Activated CD4-positive, alpha-beta T cell treated with anti-CD3 and anti-CD28 coated beads, Interleukin-2, amount 50 U/mL, for 1 hour (primary cell): ENCODE results near the gene DOK6.

Experiments
- DNase-seq: peaks from one replicate; pipeline ENCODE4 v3.0.0-alpha.2; 2020

Gene DOK6

GRCh38 chr18:69556228-69556627, 155.5 kb downstream of the DOK6 start:
- no peak for DNase-seq

GRCh38 chr18:69557282-69557681, 156.6 kb downstream of the DOK6 start:
- no peak for DNase-seq

GRCh38 chr18:69558052-69558451, 157.4 kb downstream of the DOK6 start:
- no peak for DNase-seq

- DNase-seq, result no peak
These were observed 158.9 kb downstream of the DOK6 start for GRCh38 chr18:69559604-69560003.

GRCh38 chr18:69564602-69565001, 163.9 kb downstream of the DOK6 start:
- no peak for DNase-seq

GRCh38 chr18:69567813-69568488, 167.3 kb downstream of the DOK6 start:
- DNase-seq, result no peak

GRCh38 chr18:69569133-69569532, 168.4 kb downstream of the DOK6 start:
- no peak for DNase-seq

GRCh38 chr18:69574401-69574800, 173.7 kb downstream of the DOK6 start:
- no peak for DNase-seq

GRCh38 chr18:69580107-69580506, 179.4 kb downstream of the DOK6 start:
- DNase-seq, result no peak

- DNase-seq, result no peak
These were observed 183.7 kb downstream of the DOK6 start for GRCh38 chr18:69584429-69584828.

- no peak for DNase-seq
These were observed 185.0 kb downstream of the DOK6 start for GRCh38 chr18:69585696-69586095.

- no peak for DNase-seq
These were observed 185.8 kb downstream of the DOK6 start for GRCh38 chr18:69586537-69586936.

- DNase-seq, result no peak
These were observed 187.6 kb downstream of the DOK6 start for GRCh38 chr18:69588301-69588700.

- no peak for DNase-seq
These were observed 189.5 kb downstream of the DOK6 start for GRCh38 chr18:69590150-69590549.

GRCh38 chr18:69596345-69596744, 195.7 kb downstream of the DOK6 start:
- DNase-seq, result no peak

- DNase-seq, result no peak
These were observed 196.9 kb downstream of the DOK6 start for GRCh38 chr18:69597561-69597960.

GRCh38 chr18:69599377-69599776, 198.7 kb downstream of the DOK6 start:
- no peak for DNase-seq

- no peak for DNase-seq
These were observed 211.6 kb downstream of the DOK6 start for GRCh38 chr18:69612242-69612641.

GRCh38 chr18:69616114-69616513, 215.4 kb downstream of the DOK6 start:
- DNase-seq, result no peak

- DNase-seq, result no peak
These were observed 216.7 kb downstream of the DOK6 start for GRCh38 chr18:69617408-69617807.

GRCh38 chr18:69617888-69618287, 217.2 kb downstream of the DOK6 start:
- no peak for DNase-seq

GRCh38 chr18:69622184-69622583, 221.5 kb downstream of the DOK6 start:
- DNase-seq, result no peak

GRCh38 chr18:69622961-69623360, 222.3 kb downstream of the DOK6 start:
- no peak for DNase-seq

GRCh38 chr18:69626171-69626570, 225.5 kb downstream of the DOK6 start:
- DNase-seq, result no peak

- no peak for DNase-seq
These were observed 226.1 kb downstream of the DOK6 start for GRCh38 chr18:69626643-69627242.
